CD14-positive monocyte (primary cell): Measurements from ENCODE around the gene SMG6. TPM values are rescaled to one million over a fixed set of nuclear protein-coding genes. Genes with fewer than 3 reads are reported as not detected.

Experiments
- DNase-seq, 3 donors: peaks; one replicate each; pipeline ENCODE4 v3.0.0-alpha.2; 2011 to 2022
- H2AFZ ChIP-seq: 2 replicates; pipeline ENCODE4 v1.6.0; 2012; ENCODE audit warnings: mild to moderate bottlenecking, low read depth, low read length, inconsistent platforms; ENCODE audit not compliant: insufficient read depth, poor library complexity, severe bottlenecking
- H3K27ac ChIP-seq, 2 donors: 1 replicate in 1 of 2; 2 replicates in 1 of 2; pipeline ENCODE4 v1.5.1; 2012 to 2013; ENCODE audit warnings: low read length in 2 of 2, control low read depth in 1 of 2, inconsistent platforms in 1 of 2, low read depth in 1 of 2, mild to moderate bottlenecking in 1 of 2
- H3K27me3 ChIP-seq, 2 donors: one replicate each; pipeline versions ENCODE4 v1.6.0 to v1.6.1; 2011 to 2013; ENCODE audit warnings: low read length in 2 of 2; ENCODE audit not compliant: control insufficient read depth in 2 of 2, insufficient read depth in 2 of 2
- H3K36me3 ChIP-seq, 2 donors: replicated peaks in 1 of 2; 1 replicate in 1 of 2; 2 replicates in 1 of 2; pipeline versions ENCODE4 v1.5.1 to v1.6.1; 2012 to 2013; ENCODE audit warnings: low read length in 2 of 2, control low read depth in 1 of 2, inconsistent platforms in 1 of 2, mild to moderate bottlenecking in 1 of 2; ENCODE audit not compliant: insufficient read depth in 2 of 2, control insufficient read depth in 1 of 2
- H3K4me1 ChIP-seq, 2 donors: 1 replicate in 1 of 2; 2 replicates in 1 of 2; pipeline versions ENCODE4 v1.5.1 to v1.6.1; 2012 to 2013; ENCODE audit warnings: low read length in 2 of 2, control low read depth in 1 of 2, inconsistent platforms in 1 of 2, mild to moderate bottlenecking in 1 of 2, moderate library complexity in 1 of 2; ENCODE audit not compliant: insufficient read depth in 2 of 2, control insufficient read depth in 1 of 2
- H3K4me2 ChIP-seq: replicated peaks from 2 replicates; pipeline ENCODE3; 2012; ENCODE audit warnings: low read length, moderate library complexity, mild to moderate bottlenecking; ENCODE audit not compliant: poor library complexity, severe bottlenecking; ENCODE audit errors: extremely low read depth
- H3K4me3 ChIP-seq, 3 experiments: fragments of 200-600 bp in 1 of 3; sonication (generic) in 1 of 3; replicated peaks in 1 of 3; 1 replicate in 2 of 3; 2 replicates in 1 of 3; pipeline ENCODE4 v1.5.1; 2011 to 2013; ENCODE audit warnings: low read length in 3 of 3, mild to moderate bottlenecking in 3 of 3, control low read depth in 2 of 3, low read depth in 2 of 3, inconsistent platforms in 1 of 3, moderate library complexity in 1 of 3
- H3K79me2 ChIP-seq: 2 replicates; pipeline ENCODE4 v1.6.0; 2012; ENCODE audit warnings: mild to moderate bottlenecking, control low read depth, inconsistent platforms, low read length, moderate library complexity; ENCODE audit not compliant: insufficient read depth
- H3K9ac ChIP-seq: 2 replicates; pipeline ENCODE4 v1.6.0; 2017; ENCODE audit warnings: low read length, mild to moderate bottlenecking; ENCODE audit not compliant: insufficient read depth, poor library complexity, severe bottlenecking
- H3K9me3 ChIP-seq, 2 donors: replicated peaks in 1 of 2; 1 replicate in 1 of 2; 2 replicates in 1 of 2; pipeline versions ENCODE4 v1.5.1 to v1.6.1; 2012 to 2013; ENCODE audit warnings: low read length in 2 of 2, control low read depth in 1 of 2; ENCODE audit not compliant: control insufficient read depth in 1 of 2, insufficient read depth in 1 of 2
- H4K20me1 ChIP-seq: 2 replicates; pipeline ENCODE4 v1.6.0; 2012; ENCODE audit warnings: mild to moderate bottlenecking, low read length, control low read depth, moderate library complexity; ENCODE audit not compliant: insufficient read depth
- H3K27ac Mint-ChIP-seq, 7 donors: one replicate each; pipeline ENCODE4 v1.8.0; 2020; ENCODE audit warnings: mild to moderate bottlenecking in 7 of 7, mixed read lengths in 7 of 7, moderate library complexity in 6 of 7, inconsistent platforms in 2 of 7
- H3K27me3 Mint-ChIP-seq, 3 donors: one replicate each; pipeline ENCODE4 v1.8.0; 2021 to 2022; ENCODE audit warnings: low read depth in 3 of 3, mild to moderate bottlenecking in 3 of 3, mixed read lengths in 3 of 3, moderate library complexity in 3 of 3, inconsistent platforms in 1 of 3
- H3K36me3 Mint-ChIP-seq, 2 donors: one replicate each; pipeline ENCODE4 v1.8.0; 2020; ENCODE audit warnings: mixed read lengths in 2 of 2, inconsistent platforms in 1 of 2, mild to moderate bottlenecking in 1 of 2
- H3K4me1 Mint-ChIP-seq: one replicate; pipeline ENCODE4 v1.8.0; 2020; ENCODE audit warnings: mild to moderate bottlenecking, mixed read lengths
- H3K4me3 Mint-ChIP-seq, 2 donors: one replicate each; pipeline ENCODE4 v1.8.0; 2020; ENCODE audit warnings: mild to moderate bottlenecking in 2 of 2, mixed read lengths in 2 of 2, moderate library complexity in 1 of 2
- H3K9me3 Mint-ChIP-seq, 7 donors: one replicate each; pipeline ENCODE4 v1.8.0; 2020 to 2022; ENCODE audit warnings: mixed read lengths in 7 of 7, mild to moderate bottlenecking in 6 of 7, moderate library complexity in 6 of 7, inconsistent platforms in 2 of 7
- CTCF ChIP-seq: fragments of 200-600 bp; IDR thresholded peaks from one replicate; pipeline ENCODE4 v1.8.0; 2022; ENCODE audit warnings: antibody characterized with exemption, mild to moderate bottlenecking
- WGBS: methylation state at CpG from one replicate; pipeline ENCODE4 v1.1.5; 2013; ENCODE audit warnings: missing lambda C conversion rate; ENCODE audit not compliant: insufficient coverage; 5-methylcytosine and 5-hydroxymethylcytosine counted together
- intact Hi-C, 2 donors: fragments of 100-400 bp; cut with micrococcal nuclease; formaldehyde crosslinking; loops; one replicate each; pipeline versions ENCODE4 v1.15.0 to v1.15.1; 2023
- polyA plus RNA-seq, 3 donors: library from polyadenylated mRNA; depleted of rRNA in 1 of 3; unstranded in 2 of 3; stranded (reverse) in 1 of 3; fragments of 300-500 nt in 2 of 3; fragments of >200 nt in 1 of 3; fragmentation: Illumina TruSeq in 2 of 3; gene quantifications; 1 replicate in 2 of 3; 2 replicates in 1 of 3; pipeline ENCODE4 v1.2.3, GENCODE V29; 2012 to 2021

SMG6 gene
- polyA plus RNA-seq, 3 donors: 0.67 to 7.1 (median 1.1) TPM

- no peak for TF ChIP-seq CTCF
- H3K27ac ChIP-seq: no peak overlapping the region
- Mint-ChIP-seq H3K36me3 (peaks cover 55 to 70% of the 10 kb centered on the region in 2 donors), H3K27me3 (no peaks in the 10 kb centered on the region), H3K4me1 (no peaks in the 10 kb centered on the region), H3K9me3 (no peaks in the 10 kb centered on the region), H3K27ac (no peak overlapping the region), H3K4me3 (no peak overlapping the region)
- H4K20me1 ChIP-seq: no peaks in the 10 kb centered on the region
- no peak overlapping the region for H3K4me2 ChIP-seq
- peaks cover 33 to 67% of the 10 kb centered on the region in 2 donors for H3K36me3 ChIP-seq
- no peaks in the 10 kb centered on the region for H3K4me1 ChIP-seq
- no peak overlapping the region for H3K9ac ChIP-seq
- intact Hi-C loops: no loop called here
- no peaks in the 10 kb centered on the region for H3K27me3 ChIP-seq
- no peaks in the 10 kb centered on the region for H3K79me2 ChIP-seq
- no peaks in the 10 kb centered on the region for H3K9me3 ChIP-seq
- no peak overlapping the region for H3K4me3 ChIP-seq
- no CpG with 5 or more reads among the region's 1 CpG for WGBS
- DNase-seq: no peak
- no peak overlapping the region for H2AFZ ChIP-seq
Measured at GRCh38 chr17:2275722-2276121, 27.9 kb downstream of the SMG6 start.

GRCh38 chr17:2274414-2274813 is 29.2 kb downstream of the SMG6 start:
- WGBS: no CpG with 5 or more reads among the region's 2 CpGs
- Histone ChIP-seq H4K20me1 (no peaks in the 10 kb centered on the region), H3K4me2 (no peak overlapping the region), H3K9me3 (no peaks in the 10 kb centered on the region), H3K9ac (no peak overlapping the region), H2AFZ (no peak overlapping the region), H3K4me3 (no peak overlapping the region), H3K27ac (no peak overlapping the region), H3K4me1 (no peaks in the 10 kb centered on the region), H3K79me2 (no peaks in the 10 kb centered on the region), H3K36me3 (peaks cover 25 to 67% of the 10 kb centered on the region in 2 donors), H3K27me3 (no peaks in the 10 kb centered on the region)
- H3K27ac Mint-ChIP-seq: no peak overlapping the region
- H3K27me3 Mint-ChIP-seq: no peaks in the 10 kb centered on the region
- no peaks in the 10 kb centered on the region for H3K9me3 Mint-ChIP-seq
- no peak for TF ChIP-seq CTCF
- H3K36me3 Mint-ChIP-seq: peaks cover 51 to 69% of the 10 kb centered on the region in 2 donors
- H3K4me1 Mint-ChIP-seq: no peaks in the 10 kb centered on the region
- intact Hi-C loops: no loop called here
- DNase-seq: no peak
- no peak overlapping the region for H3K4me3 Mint-ChIP-seq
